AG08396 (cell line): ENCODE data around the gene RPS6KA4.
"Not testable (repeated sequence)": the region's sequence is repeated elsewhere in the genome, so short reads cannot be mapped to it uniquely, and the experiment has no call there.

Experiments
- DNase-seq: peaks from one replicate; pipeline ENCODE4 v3.0.0; 2012; ENCODE audit warnings: low spot score, mixed read lengths

RPS6KA4 gene

GRCh38 chr11:64387916-64388315, 29.0 kb downstream of the RPS6KA4 start:
- DNase-seq: no peak

GRCh38 chr11:64388894-64389293, 29.9 kb downstream of the RPS6KA4 start:
- DNase-seq: no peak

GRCh38 chr11:64389851-64390250, 30.9 kb downstream of the RPS6KA4 start:
- no peak for DNase-seq

GRCh38 chr11:64390558-64390957, 31.6 kb downstream of the RPS6KA4 start:
- DNase-seq: no peak

- no peak for DNase-seq
These were observed 32.9 kb downstream of the RPS6KA4 start for GRCh38 chr11:64391839-64392238.

GRCh38 chr11:64395545-64396078, 36.6 kb downstream of the RPS6KA4 start:
- DNase-seq: no peak

GRCh38 chr11:64396079-64396591, 37.2 kb downstream of the RPS6KA4 start:
- DNase-seq: no peak

- no peak for DNase-seq
These were observed 41.1 kb downstream of the RPS6KA4 start for GRCh38 chr11:64400102-64400501.

GRCh38 chr11:64400667-64401066, 41.7 kb downstream of the RPS6KA4 start:
- no peak for DNase-seq

GRCh38 chr11:64401775-64402174, 42.8 kb downstream of the RPS6KA4 start:
- DNase-seq: no peak

- no peak for DNase-seq
These were observed 44.1 kb downstream of the RPS6KA4 start for GRCh38 chr11:64403106-64403505.

GRCh38 chr11:64406221-64406946, 47.4 kb downstream of the RPS6KA4 start:
- DNase-seq: no peak

GRCh38 chr11:64407221-64407620, 48.3 kb downstream of the RPS6KA4 start:
- DNase-seq: no peak

GRCh38 chr11:64407630-64408029, 48.7 kb downstream of the RPS6KA4 start:
- DNase-seq: no peak

GRCh38 chr11:64409278-64409677, 50.3 kb downstream of the RPS6KA4 start:
- DNase-seq: no peak

- DNase-seq: no peak
These were observed 50.9 kb downstream of the RPS6KA4 start for GRCh38 chr11:64409707-64410403.

GRCh38 chr11:64410404-64410734, 51.4 kb downstream of the RPS6KA4 start:
- no peak for DNase-seq

- DNase-seq: no peak
These were observed 54.5 kb downstream of the RPS6KA4 start for GRCh38 chr11:64413417-64413816.

- no peak for DNase-seq
These were observed 56.3 kb downstream of the RPS6KA4 start for GRCh38 chr11:64415286-64415685.

GRCh38 chr11:64415996-64416728, 57.2 kb downstream of the RPS6KA4 start:
- DNase-seq: no peak

- DNase-seq: not testable (repeated sequence)
These were observed 59.3 kb downstream of the RPS6KA4 start for GRCh38 chr11:64418233-64418632.

GRCh38 chr11:64419257-64419790, 60.4 kb downstream of the RPS6KA4 start:
- no peak for DNase-seq
